KMS-11 (cell line): ENCODE measurements around the gene NPEPL1.

ENCODE experiments used
- H2AFZ ChIP-seq: fragments of 200-600 bp; sonication (generic); 2 replicates; pipeline ENCODE4 v1.6.1; 2016; ENCODE audit warnings: antibody characterized with exemption, mixed run types, low read depth
- H3K27ac ChIP-seq: fragments of 200-600 bp; sonication (generic); 2 replicates; pipeline ENCODE4 v1.6.1; 2016; ENCODE audit warnings: mild to moderate bottlenecking, mixed run types
- H3K27me3 ChIP-seq: fragments of 200-600 bp; sonication (generic); 2 replicates; pipeline ENCODE4 v1.6.1; 2017; ENCODE audit warnings: mild to moderate bottlenecking, low read depth, mixed run types, moderate library complexity; ENCODE audit not compliant: insufficient read depth
- H3K36me3 ChIP-seq: fragments of 200-600 bp; sonication (generic); 2 replicates; pipeline ENCODE4 v1.6.1; 2017; ENCODE audit warnings: mild to moderate bottlenecking, mixed run types; ENCODE audit not compliant: insufficient read depth
- H3K4me1 ChIP-seq: fragments of 200-600 bp; sonication (generic); 2 replicates; pipeline ENCODE4 v1.6.1; 2016; ENCODE audit warnings: mild to moderate bottlenecking, low read depth, mixed run types; ENCODE audit not compliant: poor library complexity, severe bottlenecking
- H3K4me2 ChIP-seq: fragments of 200-600 bp; sonication (generic); 2 replicates; pipeline ENCODE4 v1.7.0; 2016; ENCODE audit warnings: mild to moderate bottlenecking, mixed run types
- H3K4me3 ChIP-seq: fragments of 200-600 bp; sonication (generic); IDR thresholded peaks from 2 replicates; pipeline ENCODE4 v1.6.1; 2017; ENCODE audit warnings: low read depth, low read length, mixed read lengths; ENCODE audit not compliant: insufficient read depth
- H3K79me2 ChIP-seq: fragments of 200-600 bp; sonication (generic); 2 replicates; pipeline ENCODE4 v1.6.1; 2016; ENCODE audit warnings: low read depth, mixed run types; ENCODE audit not compliant: insufficient read depth
- H3K9ac ChIP-seq: fragments of 200-600 bp; sonication (generic); 2 replicates; pipeline ENCODE4 v1.6.1; 2016; ENCODE audit warnings: mild to moderate bottlenecking, mixed run types
- H4K20me1 ChIP-seq: fragments of 200-600 bp; sonication (generic); 2 replicates; pipeline ENCODE4 v1.6.1; 2016; ENCODE audit warnings: mild to moderate bottlenecking, mixed run types; ENCODE audit not compliant: insufficient read depth
- TF ChIP-seq, protein P1 (sequence below): fragments of 200-600 bp; sonication (generic); conservative IDR thresholded peaks from 2 replicates; pipeline ENCODE4 v1.6.1; 2017; ENCODE audit warnings: low read depth, mild to moderate bottlenecking, antibody characterized with exemption, low read length, moderate library complexity, mixed read lengths

Gene NPEPL1

DNA sequence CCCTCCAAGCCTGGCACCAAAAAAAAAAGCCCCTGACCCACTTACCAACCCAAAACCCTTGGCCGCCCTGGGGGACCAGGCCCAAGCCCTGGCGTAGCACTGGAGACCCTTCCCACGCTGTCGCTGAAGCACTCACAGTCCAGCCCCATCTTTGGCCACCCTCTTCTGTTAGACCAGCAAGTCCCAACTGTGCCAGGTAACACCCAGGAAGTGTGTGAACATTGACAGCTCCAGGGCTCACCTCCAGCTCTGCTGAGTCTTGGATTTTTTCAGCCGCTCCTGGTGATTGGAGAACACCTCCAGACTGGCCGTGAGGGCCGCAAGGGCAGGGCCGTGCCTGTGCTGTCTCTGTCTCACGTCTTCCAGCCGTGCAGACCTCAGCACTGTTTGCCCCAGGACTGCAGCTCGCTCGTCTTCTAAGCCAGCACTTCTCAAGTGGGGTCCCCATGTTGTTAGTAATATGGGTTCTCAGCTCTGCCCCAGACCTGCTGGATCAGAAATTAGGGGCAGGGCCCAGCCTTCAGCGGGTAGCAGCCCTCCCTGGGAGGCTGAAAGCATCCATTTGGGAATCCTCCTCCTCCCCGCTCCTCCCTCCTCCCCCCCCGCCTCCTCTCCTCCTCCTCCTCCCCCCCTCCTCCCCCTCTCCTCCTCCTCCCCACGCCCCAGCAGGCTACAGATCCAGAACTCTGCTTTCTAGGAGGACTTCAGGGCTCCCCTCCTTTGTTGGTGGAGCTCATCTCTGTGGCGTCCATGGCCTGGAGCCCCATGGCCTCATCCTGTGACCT lies 18.1 kb downstream of the NPEPL1 start:
- TF ChIP-seq, protein P1, sequence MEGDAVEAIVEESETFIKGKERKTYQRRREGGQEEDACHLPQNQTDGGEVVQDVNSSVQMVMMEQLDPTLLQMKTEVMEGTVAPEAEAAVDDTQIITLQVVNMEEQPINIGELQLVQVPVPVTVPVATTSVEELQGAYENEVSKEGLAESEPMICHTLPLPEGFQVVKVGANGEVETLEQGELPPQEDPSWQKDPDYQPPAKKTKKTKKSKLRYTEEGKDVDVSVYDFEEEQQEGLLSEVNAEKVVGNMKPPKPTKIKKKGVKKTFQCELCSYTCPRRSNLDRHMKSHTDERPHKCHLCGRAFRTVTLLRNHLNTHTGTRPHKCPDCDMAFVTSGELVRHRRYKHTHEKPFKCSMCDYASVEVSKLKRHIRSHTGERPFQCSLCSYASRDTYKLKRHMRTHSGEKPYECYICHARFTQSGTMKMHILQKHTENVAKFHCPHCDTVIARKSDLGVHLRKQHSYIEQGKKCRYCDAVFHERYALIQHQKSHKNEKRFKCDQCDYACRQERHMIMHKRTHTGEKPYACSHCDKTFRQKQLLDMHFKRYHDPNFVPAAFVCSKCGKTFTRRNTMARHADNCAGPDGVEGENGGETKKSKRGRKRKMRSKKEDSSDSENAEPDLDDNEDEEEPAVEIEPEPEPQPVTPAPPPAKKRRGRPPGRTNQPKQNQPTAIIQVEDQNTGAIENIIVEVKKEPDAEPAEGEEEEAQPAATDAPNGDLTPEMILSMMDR: no peak
- H3K27ac ChIP-seq: no peak overlapping the region
- H3K4me1 ChIP-seq: no peaks in the 10 kb centered on the region
- H3K9ac ChIP-seq: no peak overlapping the region
- no peak overlapping the region for H3K4me3 ChIP-seq
- H2AFZ ChIP-seq: no peak overlapping the region
- H3K79me2 ChIP-seq: no peaks in the 10 kb centered on the region
- no peaks in the 10 kb centered on the region for H4K20me1 ChIP-seq
- no peaks in the 10 kb centered on the region for H3K27me3 ChIP-seq
- no peaks in the 10 kb centered on the region for H3K36me3 ChIP-seq
- H3K4me2 ChIP-seq: no peak overlapping the region

DNA sequence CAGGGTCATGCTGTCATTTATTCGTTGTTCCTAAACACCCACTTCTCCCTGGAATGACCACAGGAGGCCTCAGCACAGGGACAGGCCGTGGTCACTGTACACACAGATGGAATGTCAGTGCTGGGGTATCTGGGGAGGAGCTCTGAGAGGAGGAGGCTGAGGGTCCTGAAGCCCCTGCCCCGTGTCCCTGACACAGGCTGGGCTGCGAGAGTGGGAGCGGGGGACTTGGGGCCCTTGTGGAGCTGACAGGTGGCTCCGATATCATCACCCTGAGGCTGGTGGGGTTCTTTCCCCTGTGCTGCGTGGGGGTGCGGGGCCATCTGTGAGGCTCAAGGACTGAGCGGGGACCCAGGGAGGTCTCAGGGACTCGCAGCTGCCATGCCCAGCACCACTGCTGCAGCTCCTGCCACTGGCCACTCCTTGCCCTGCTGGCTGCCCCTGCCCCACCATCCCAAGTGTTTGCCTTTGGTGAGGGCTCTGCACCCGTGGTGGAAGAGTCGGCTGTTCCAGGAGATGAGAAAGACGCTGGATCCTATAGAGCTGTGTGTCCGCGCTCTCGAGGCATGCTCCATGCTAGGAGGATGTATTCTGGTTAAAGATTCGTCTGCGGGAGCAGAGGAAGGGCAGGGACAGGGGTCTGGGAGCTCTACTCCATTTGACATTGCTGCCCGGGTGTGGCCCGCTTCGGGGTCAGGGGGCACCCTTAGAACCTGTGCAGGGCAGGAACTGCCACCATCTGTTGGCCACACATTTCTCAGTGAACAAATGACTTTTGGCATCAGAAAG lies 18.9 kb downstream of the NPEPL1 start:
- Histone ChIP-seq H3K4me2 (no peak overlapping the region), H3K27ac (no peak overlapping the region), H3K4me1 (no peaks in the 10 kb centered on the region), H3K79me2 (no peaks in the 10 kb centered on the region), H4K20me1 (no peaks in the 10 kb centered on the region), H3K36me3 (no peaks in the 10 kb centered on the region), H3K9ac (no peak overlapping the region), H2AFZ (no peak overlapping the region), H3K27me3 (no peaks in the 10 kb centered on the region), H3K4me3 (no peak overlapping the region)
- TF ChIP-seq, protein P1: no peak

DNA sequence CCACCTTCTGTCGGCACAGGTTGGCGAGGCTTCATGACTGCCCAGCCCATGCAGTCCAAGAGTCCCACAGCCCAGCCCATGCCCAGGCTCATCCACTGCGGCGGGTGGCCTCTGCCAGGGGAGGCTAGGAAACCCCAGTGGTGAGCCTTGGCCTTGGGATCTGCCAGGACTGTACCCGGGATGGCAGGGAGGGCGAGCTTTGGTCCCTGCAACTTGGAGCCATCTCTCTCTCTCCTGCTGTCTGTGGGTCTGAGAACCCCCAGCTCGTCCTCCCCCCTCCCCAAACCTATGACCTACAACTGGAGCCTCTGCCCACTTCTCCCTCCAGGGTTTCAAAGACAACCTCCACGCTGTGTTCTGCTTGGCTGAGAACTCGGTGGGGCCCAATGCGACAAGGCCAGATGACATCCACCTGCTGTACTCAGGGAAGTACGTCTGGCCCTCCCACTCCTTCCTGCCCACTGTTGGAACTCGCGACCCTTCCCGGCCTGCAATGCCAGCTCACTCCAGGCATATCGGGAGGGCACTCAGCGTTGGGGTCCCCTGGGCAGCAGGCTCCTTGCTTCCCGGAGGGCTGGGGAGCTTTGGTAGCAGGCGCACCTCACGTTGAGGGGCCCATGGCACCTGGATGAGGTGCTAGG lies 19.7 kb downstream of the NPEPL1 start:
- Histone ChIP-seq H3K27ac (no peak overlapping the region), H2AFZ (no peak overlapping the region), H3K4me2 (no peak overlapping the region), H3K9ac (no peak overlapping the region), H3K27me3 (no peaks in the 10 kb centered on the region), H4K20me1 (no peaks in the 10 kb centered on the region), H3K79me2 (no peaks in the 10 kb centered on the region), H3K36me3 (no peaks in the 10 kb centered on the region), H3K4me1 (no peaks in the 10 kb centered on the region), H3K4me3 (no peak overlapping the region)
- TF ChIP-seq, protein P1: no peak

DNA sequence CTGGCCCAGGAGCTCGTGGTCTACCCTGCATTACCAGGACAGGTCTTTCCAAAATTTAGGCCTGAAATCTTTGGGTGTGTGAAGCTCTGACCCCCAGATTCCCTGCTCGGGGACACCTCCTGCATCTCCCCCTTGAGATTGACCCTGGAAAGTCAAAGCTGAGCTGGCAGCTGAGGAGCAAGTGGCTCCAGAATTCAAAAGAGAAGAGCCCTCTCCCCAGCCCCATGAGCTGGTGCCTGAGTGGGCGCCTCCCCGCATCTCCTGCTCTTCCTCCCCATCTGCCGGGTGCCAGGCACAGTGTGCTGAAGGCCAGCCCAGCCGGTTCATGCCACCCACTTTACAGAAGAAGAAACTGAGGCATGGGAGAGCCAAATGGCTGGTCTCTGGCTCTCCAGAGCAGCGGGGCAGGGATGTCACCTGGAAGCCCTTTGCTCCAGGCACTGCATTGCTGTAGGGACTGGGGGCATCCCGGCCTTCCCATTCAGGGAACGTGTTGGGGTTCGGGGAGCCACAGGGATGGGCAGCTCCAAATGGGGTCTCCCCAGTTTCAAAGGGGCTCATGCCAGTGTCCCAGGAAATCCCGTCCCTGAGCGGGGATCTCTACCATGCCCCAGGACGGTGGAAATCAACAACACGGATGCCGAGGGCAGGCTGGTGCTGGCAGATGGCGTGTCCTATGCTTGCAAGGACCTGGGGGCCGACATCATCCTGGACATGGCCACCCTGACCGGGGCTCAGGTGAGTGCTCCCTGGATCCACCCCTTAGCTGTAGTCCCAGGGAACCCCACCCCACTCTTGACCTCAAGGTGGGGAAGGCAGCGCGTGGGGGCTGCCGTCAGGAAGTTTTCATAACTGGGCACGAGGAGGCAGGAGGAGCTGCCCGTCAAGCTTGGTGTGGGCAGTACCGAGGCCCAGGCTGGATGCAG lies 20.5 kb downstream of the NPEPL1 start:
- no peaks in the 10 kb centered on the region for H4K20me1 ChIP-seq
- H3K79me2 ChIP-seq: no peaks in the 10 kb centered on the region
- no peak overlapping the region for H3K4me3 ChIP-seq
- TF ChIP-seq, protein P1: no peak
- no peaks in the 10 kb centered on the region for H3K27me3 ChIP-seq
- H2AFZ ChIP-seq: no peak overlapping the region
- H3K4me1 ChIP-seq: no peaks in the 10 kb centered on the region
- H3K4me2 ChIP-seq: no peak overlapping the region
- no peaks in the 10 kb centered on the region for H3K36me3 ChIP-seq
- H3K27ac ChIP-seq: no peak overlapping the region
- H3K9ac ChIP-seq: no peak overlapping the region
